HepG2 (cell line): ENCODE measurements around the gene EIF1AD.
"Not testable (repeated sequence)": the region's sequence is repeated elsewhere in the genome, so short reads cannot be mapped to it uniquely, and the experiment has no call there.

Experiments used
- EHMT2 ChIP-seq: fragments of 200-600 bp; sonication (generic); IDR thresholded peaks from 2 replicates; pipeline ENCODE4 v1.7.0; 2017; ENCODE audit warnings: antibody characterized with exemption, low read depth, low read length, borderline replicate concordance
- MIER2 ChIP-seq: IDR thresholded peaks from 2 replicates; pipeline ENCODE4 v1.6.1; 2016; ENCODE audit warnings: missing biosample characterization, missing genetic modification reagents
- POLR2AphosphoS5 ChIP-seq: IDR thresholded peaks from 2 replicates; pipeline ENCODE4 v1.6.1; 2012; ENCODE audit warnings: low read depth, low read length
- SMC3 ChIP-seq: IDR thresholded peaks from 2 replicates; pipeline ENCODE4 v1.6.1; 2011; ENCODE audit warnings: low read length, improper control_type of control experiment
- TF ChIP-seq, protein P1 (sequence below): sonication (generic); formaldehyde crosslinking; IDR thresholded peaks from 2 replicates; pipeline ENCODE4 v1.5.0; 2020; ENCODE audit warnings: mild to moderate bottlenecking, missing genetic modification reagents, moderate library complexity
- TF ChIP-seq, protein P2 (sequence below): sonication (generic); formaldehyde crosslinking; IDR thresholded peaks from 2 replicates; pipeline ENCODE4 v1.8.1; 2023; ENCODE audit warnings: mild to moderate bottlenecking, inconsistent platforms, moderate library complexity, missing genetic modification reagents, borderline replicate concordance

DNA sequence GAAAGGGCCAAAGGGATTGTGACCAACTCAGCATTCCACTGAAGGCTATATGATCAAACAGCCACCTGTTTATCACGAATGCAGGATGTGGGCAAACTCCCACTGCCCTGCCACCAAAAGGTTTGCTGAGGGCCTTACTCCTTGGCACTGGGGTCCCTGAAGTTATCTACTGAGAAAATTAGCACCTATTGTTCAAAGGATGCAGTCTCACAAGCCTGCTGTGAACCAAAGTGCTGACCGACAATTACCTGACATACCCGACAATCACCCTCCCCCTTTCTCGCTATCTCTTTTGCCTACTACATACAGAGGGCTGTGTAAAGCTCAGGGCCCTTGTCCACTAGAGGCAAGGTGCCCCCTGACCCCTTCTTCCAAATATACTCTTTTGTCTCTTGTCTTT lies 8.1 kb upstream of the EIF1AD start:
- not testable (repeated sequence) for TF ChIP-seq EHMT2; POLR2AphosphoS5; MIER2 (CRISPR knock-in tag); SMC3
- TF ChIP-seq, protein P1, sequence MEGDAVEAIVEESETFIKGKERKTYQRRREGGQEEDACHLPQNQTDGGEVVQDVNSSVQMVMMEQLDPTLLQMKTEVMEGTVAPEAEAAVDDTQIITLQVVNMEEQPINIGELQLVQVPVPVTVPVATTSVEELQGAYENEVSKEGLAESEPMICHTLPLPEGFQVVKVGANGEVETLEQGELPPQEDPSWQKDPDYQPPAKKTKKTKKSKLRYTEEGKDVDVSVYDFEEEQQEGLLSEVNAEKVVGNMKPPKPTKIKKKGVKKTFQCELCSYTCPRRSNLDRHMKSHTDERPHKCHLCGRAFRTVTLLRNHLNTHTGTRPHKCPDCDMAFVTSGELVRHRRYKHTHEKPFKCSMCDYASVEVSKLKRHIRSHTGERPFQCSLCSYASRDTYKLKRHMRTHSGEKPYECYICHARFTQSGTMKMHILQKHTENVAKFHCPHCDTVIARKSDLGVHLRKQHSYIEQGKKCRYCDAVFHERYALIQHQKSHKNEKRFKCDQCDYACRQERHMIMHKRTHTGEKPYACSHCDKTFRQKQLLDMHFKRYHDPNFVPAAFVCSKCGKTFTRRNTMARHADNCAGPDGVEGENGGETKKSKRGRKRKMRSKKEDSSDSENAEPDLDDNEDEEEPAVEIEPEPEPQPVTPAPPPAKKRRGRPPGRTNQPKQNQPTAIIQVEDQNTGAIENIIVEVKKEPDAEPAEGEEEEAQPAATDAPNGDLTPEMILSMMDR (CRISPR knock-in tag): not testable (repeated sequence)
- TF ChIP-seq, protein P2, sequence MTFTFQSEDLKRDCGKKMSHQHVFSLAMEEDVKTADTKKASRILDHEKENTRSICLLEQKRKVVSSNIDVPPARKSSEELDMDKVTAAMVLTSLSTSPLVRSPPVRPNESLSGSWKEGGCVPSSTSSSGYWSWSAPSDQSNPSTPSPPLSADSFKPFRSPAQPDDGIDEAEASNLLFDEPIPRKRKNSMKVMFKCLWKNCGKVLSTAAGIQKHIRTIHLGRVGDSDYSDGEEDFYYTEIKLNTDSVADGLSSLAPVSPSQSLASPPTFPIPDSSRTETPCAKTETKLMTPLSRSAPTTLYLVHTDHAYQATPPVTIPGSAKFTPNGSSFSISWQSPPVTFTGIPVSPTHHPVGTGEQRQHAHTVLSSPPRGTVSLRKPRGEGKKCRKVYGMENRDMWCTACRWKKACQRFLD (CRISPR knock-in tag): not testable (repeated sequence)
